K562 (cell line): ENCODE results near the gene CRIP3. TPM values are rescaled to one million over a fixed set of nuclear protein-coding genes. Genes with fewer than 3 reads are reported as not detected.

Experiments
- ATAC-seq: fragments of 200-7000 bp; cut with Tn5 transposase; 3 replicates; pipeline ENCODE4 v1.9.1; 2020; ENCODE audit warnings: moderate library complexity
- BruUV-seq: library from RNA; stranded (reverse); fragments of 400-500 nt; replicated peaks from 2 replicates; lab custom pipeline; 2021; lab: Mats Ljungman, UMichigan
- CTCF ChIA-PET: fragments of 300-600 bp; formaldehyde crosslinking; extraction: SDS; loops from one replicate; lab custom pipeline; 2021; ENCODE audit warnings: low intra/inter-chr PET ratio; lab: Yijun Ruan, JAX
- POLR2A ChIA-PET: fragments of 300-600, 350-650 bp; sonication (Branson Sonifier 250); formaldehyde crosslinking; extraction: SDS; loops from one replicate; lab custom pipeline; 2021; ENCODE audit warnings: antibody characterized with exemption, inconsistent platforms; lab: Yijun Ruan, JAX
- DNase-seq, 4 experiments: peaks; one replicate each; pipeline versions ENCODE4 v3.0.0 to v3.0.0-alpha.2; 2011 to 2018; ENCODE audit warnings: low spot score in 3 of 4, mixed read lengths in 3 of 4; ENCODE audit errors: extremely low read depth in 1 of 4
- FAIRE-seq: peaks from 2 replicates; lab custom pipeline; 2011; peaks lifted over from hg19 to GRCh38; lab: Jason Lieb, UNC
- H2AFZ ChIP-seq: 2 replicates; pipeline ENCODE4 v1.6.0; 2011; ENCODE audit warnings: low read depth, low read length, control low read depth, inconsistent platforms
- H3K27ac ChIP-seq: fragments of 200-600 bp; 3 replicates; pipeline ENCODE4 v1.8.0; 2011; ENCODE audit warnings: low read depth, mild to moderate bottlenecking, control low read depth, inconsistent platforms, low read length, moderate library complexity, mixed read lengths; ENCODE audit errors: extremely low read depth
- H3K27me3 ChIP-seq, 2 experiments: fragments of 300-600 bp in 1 of 2; 2 replicates in 1 of 2; 3 replicates in 1 of 2; pipeline versions ENCODE4 v1.6.0 to v1.8.0; 2011; ENCODE audit warnings: inconsistent platforms in 2 of 2, low read length in 2 of 2, mild to moderate bottlenecking in 1 of 2, mixed read lengths in 1 of 2, moderate library complexity in 1 of 2; ENCODE audit not compliant: control insufficient read depth in 2 of 2, insufficient read depth in 2 of 2
- H3K36me3 ChIP-seq: fragments of 300-600 bp; 3 replicates; pipeline ENCODE4 v1.8.0; 2011; ENCODE audit warnings: mild to moderate bottlenecking, low read length, inconsistent platforms; ENCODE audit not compliant: control insufficient read depth, insufficient read depth
- H3K4me1 ChIP-seq, 2 experiments: fragments of 200-600 bp in 1 of 2; replicated peaks in 1 of 2; 2 replicates in 1 of 2; 3 replicates in 1 of 2; pipeline versions ENCODE4 v1.5.1 to v1.8.0; 2011; ENCODE audit warnings: inconsistent platforms in 2 of 2, low read length in 2 of 2, mild to moderate bottlenecking in 1 of 2, mixed read lengths in 1 of 2, moderate library complexity in 1 of 2; ENCODE audit not compliant: control insufficient read depth in 2 of 2, insufficient read depth in 2 of 2
- H3K4me2 ChIP-seq: 2 replicates; pipeline ENCODE4 v1.6.1; 2011; ENCODE audit warnings: low read length, control low read depth, inconsistent platforms, mixed read lengths; ENCODE audit not compliant: insufficient read depth
- H3K4me3 ChIP-seq: fragments of 200-600 bp; sonication (generic), shearing (Covaris generic); 2 replicates; pipeline ENCODE4 v1.5.1; 2016; ENCODE audit warnings: control low read depth, inconsistent platforms
- H3K79me2 ChIP-seq: fragments of 200-600 bp; 3 replicates; pipeline ENCODE4 v1.8.0; 2011; ENCODE audit warnings: low read length, inconsistent platforms; ENCODE audit not compliant: control insufficient read depth, insufficient read depth
- H3K9ac ChIP-seq, 2 experiments: 2 replicates each; pipeline versions ENCODE4 v1.6.0 to v1.6.1; 2011; ENCODE audit warnings: low read depth in 2 of 2, low read length in 2 of 2, control low read depth in 1 of 2, inconsistent platforms in 1 of 2, mild to moderate bottlenecking in 1 of 2, mixed read lengths in 1 of 2; ENCODE audit not compliant: insufficient read depth in 1 of 2
- H3K9me1 ChIP-seq: one replicate; pipeline ENCODE4 v1.6.0; 2011; ENCODE audit warnings: inconsistent platforms, mild to moderate bottlenecking, low read length, moderate library complexity; ENCODE audit not compliant: control insufficient read depth, insufficient read depth
- H3K9me3 ChIP-seq: replicated peaks from 2 replicates; pipeline ENCODE4 v1.5.1; 2011; ENCODE audit warnings: low read depth, low read length, inconsistent platforms; ENCODE audit not compliant: control insufficient read depth, insufficient read depth
- H4K20me1 ChIP-seq: replicated peaks from 2 replicates; pipeline ENCODE4 v1.6.1; 2011; ENCODE audit warnings: low read length, inconsistent platforms, mixed read lengths; ENCODE audit not compliant: control insufficient read depth, insufficient read depth
- ADNP ChIP-seq: fragments of 200-800 bp; sonication (Bioruptor generic); IDR thresholded peaks from 2 replicates; pipeline ENCODE4 v1.6.1; 2016; ENCODE audit warnings: missing genetic modification characterization, missing compliant biosample characterization
- BACH1 ChIP-seq: fragments of 200-800 bp; sonication (Bioruptor generic); IDR thresholded peaks from 2 replicates; pipeline ENCODE4 v1.6.1; 2016; ENCODE audit warnings: missing genetic modification characterization, missing compliant biosample characterization
- ESRRA ChIP-seq: fragments of 450-650 bp; IDR thresholded peaks from 2 replicates; pipeline ENCODE4 v1.6.1; 2014; ENCODE audit warnings: low read depth, mild to moderate bottlenecking, moderate library complexity, borderline replicate concordance
- NCOA4 ChIP-seq: fragments of 450-650 bp; IDR thresholded peaks from 2 replicates; pipeline ENCODE4 v1.6.1; 2018; ENCODE audit warnings: mild to moderate bottlenecking; ENCODE audit not compliant: partially characterized antibody
- NFE2L1 ChIP-seq: fragments of 450-650 bp; IDR thresholded peaks from 2 replicates; pipeline ENCODE4 v1.6.1; 2016; ENCODE audit warnings: missing genetic modification characterization, low read depth, mild to moderate bottlenecking, missing compliant biosample characterization, moderate library complexity, borderline replicate concordance
- NONO ChIP-seq, 2 experiments: fragments of 200-400 bp in 1 of 2; fragments of 450-650 bp in 1 of 2; formaldehyde crosslinking in 1 of 2; IDR thresholded peaks; 2 replicates each; pipeline ENCODE4 v1.6.1; 2017; ENCODE audit warnings: low read depth in 2 of 2, mild to moderate bottlenecking in 2 of 2, moderate library complexity in 2 of 2, low read length in 1 of 2
- PHB ChIP-seq: fragments of 250-450 bp; sonication (Bioruptor Pico); IDR thresholded peaks from 2 replicates; pipeline ENCODE4 v1.5.0; 2021
- POLR2AphosphoS5 ChIP-seq: IDR thresholded peaks from 2 replicates; pipeline ENCODE4 v1.6.1; 2011; ENCODE audit warnings: mild to moderate bottlenecking, low read depth, low read length, moderate library complexity; ENCODE audit not compliant: control insufficient read depth, insufficient read depth
- PURB ChIP-seq: sonication (generic); formaldehyde crosslinking; IDR thresholded peaks from 2 replicates; pipeline ENCODE4 v1.9.0; 2021; ENCODE audit warnings: low read depth, mild to moderate bottlenecking, missing genetic modification reagents
- STAT5B ChIP-seq: fragments of 250-450 bp; sonication (Bioruptor Pico); IDR thresholded peaks from 2 replicates; pipeline ENCODE4 v1.8.0; 2021; ENCODE audit warnings: mild to moderate bottlenecking, inconsistent platforms
- TAF9B ChIP-seq: fragments of 450-650 bp; IDR thresholded peaks from 2 replicates; pipeline ENCODE4 v1.6.1; 2018; ENCODE audit warnings: mild to moderate bottlenecking; ENCODE audit not compliant: partially characterized antibody
- ZFP1 ChIP-seq: fragments of 450-650 bp; formaldehyde crosslinking; IDR thresholded peaks from 2 replicates; pipeline ENCODE4 v1.4.0; 2020; ENCODE audit warnings: mild to moderate bottlenecking, mixed read lengths
- ZNF41 ChIP-seq: fragments of 250-450 bp; sonication (Bioruptor Pico); conservative IDR thresholded peaks from 2 replicates; pipeline ENCODE4 v1.4.0; 2020; ENCODE audit warnings: mild to moderate bottlenecking
- WGBS: fragments of 100-300 bp; shearing (Covaris generic); methylation state at CpG from one replicate; pipeline ENCODE4 v1.1.6; 2016; ENCODE audit warnings: low coverage, mixed read lengths; ENCODE audit not compliant: insufficient coverage; ENCODE audit errors: missing lambda C conversion rate; 5-methylcytosine and 5-hydroxymethylcytosine counted together
- in situ Hi-C: fragments of 300-500 bp; cut with MboI; formaldehyde crosslinking; loops from 4 replicates; pipeline ENCODE4 v1.15.0; 2018; ENCODE audit warnings: inconsistent platforms, mixed read lengths
- intact Hi-C: fragments of 100-400 bp; cut with micrococcal nuclease; formaldehyde crosslinking; loops from 2 replicates; pipeline ENCODE4 v1.14.2; 2022
- polyA plus RNA-seq, 8 experiments: library from polyadenylated mRNA; depleted of rRNA in 4 of 8; stranded (reverse) in 5 of 8; unstranded in 3 of 8; fragments of >200 nt; fragmentation: Nextera tagmentation in 2 of 8; fragmentation: Illumina TruSeq in 1 of 8; extraction: Ambion mirVana in 2 of 8; extraction: Trizol in 1 of 8; gene quantifications; 2 replicates each; pipeline versions ENCODE4 v1.2.1 to v1.2.3, GENCODE V29; 2011 to 2014; ENCODE audit warnings: inconsistent platforms in 1 of 8, missing spikeins in 1 of 8
- total RNA-seq, 7 experiments: library from RNA; depleted of rRNA in 6 of 7; stranded (reverse); fragments of >200 nt in 6 of 7; fragmentation: Illumina TruSeq in 2 of 7; extraction: Trizol in 2 of 7; gene quantifications; 2 replicates each; pipeline versions ENCODE4 v1.2.1 to v1.2.3, GENCODE V29; 2011 to 2021; ENCODE audit warnings: low replicate concordance in 1 of 7
- TF ChIP-seq, protein P1 (sequence below): fragments of 250-450 bp; sonication (Bioruptor Pico); IDR thresholded peaks from 2 replicates; pipeline ENCODE4 v1.5.0; 2021; ENCODE audit warnings: mild to moderate bottlenecking, moderate library complexity
- TF ChIP-seq, protein P2 (sequence below): fragments of 250-450 bp; sonication (Bioruptor Pico); IDR thresholded peaks from 2 replicates; pipeline ENCODE4 v1.9.0; 2021; ENCODE audit warnings: mild to moderate bottlenecking
- TF ChIP-seq, protein P3 (sequence below), 3 experiments: fragments of 200-800 bp in 1 of 3; sonication (Bioruptor generic) in 1 of 3; sonication (generic) in 1 of 3; formaldehyde crosslinking in 1 of 3; IDR thresholded peaks; 2 replicates each; pipeline versions ENCODE4 v1.6.1 to v1.8.0; 2016 to 2022; ENCODE audit warnings: mild to moderate bottlenecking in 2 of 3, missing compliant biosample characterization in 2 of 3, missing genetic modification characterization in 2 of 3, missing genetic modification reagents in 1 of 3

The CRIP3 gene
- total and polyA plus RNA-seq, 9 of the 15 experiments (the other 6 are each of a cell fraction or from before 2014, with no cell fraction given): 0.36 to 2.1 (median 0.87) TPM

DNA sequence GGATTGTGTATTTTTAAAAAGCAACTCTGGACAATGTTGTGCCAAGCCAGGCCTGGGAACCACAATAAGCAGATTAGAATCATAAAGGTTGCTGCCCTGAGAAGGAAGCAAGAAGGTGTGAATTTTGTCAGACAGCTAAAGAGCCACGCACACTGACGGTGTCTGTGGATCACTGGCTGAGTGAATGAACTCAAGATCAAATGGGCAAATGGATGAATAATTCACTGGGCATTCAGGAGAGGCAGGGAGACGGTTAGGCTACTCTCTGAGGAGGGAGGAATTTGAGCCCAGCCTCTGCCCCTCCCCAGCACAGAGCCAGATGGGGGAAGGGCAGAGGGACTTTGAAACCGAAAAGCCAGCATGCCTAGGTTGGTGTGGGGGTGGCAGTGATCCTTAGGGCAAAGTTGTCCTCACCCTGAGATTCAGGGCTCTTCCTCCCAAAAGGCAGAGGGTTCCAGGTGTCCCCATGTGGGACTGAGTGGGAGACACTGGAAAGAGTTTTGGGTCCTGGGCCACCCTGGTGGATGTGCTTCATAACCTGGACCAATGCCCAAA, 30.0 kb downstream of the CRIP3 start:
- no peaks in the 10 kb centered on the region for H3K79me2 ChIP-seq
- no peaks in the 10 kb centered on the region for H4K20me1 ChIP-seq
- H2AFZ ChIP-seq: no peak overlapping the region
- H3K9me3 ChIP-seq: no peaks in the 10 kb centered on the region
- in situ Hi-C loops (no loop called here), intact Hi-C loops (no loop called here)
- no peak overlapping the region for H3K9ac ChIP-seq
- H3K27me3 ChIP-seq: peaks cover 57 to 91% of the 10 kb centered on the region in 2 experiments
- no peaks in the 10 kb centered on the region for H3K36me3 ChIP-seq
- no peaks in the 10 kb centered on the region for H3K9me1 ChIP-seq
- H3K4me1 ChIP-seq: peaks cover 0 to 35% of the 10 kb centered on the region in 2 experiments; a peak in 2 of 5 replicates
- POLR2A ChIA-PET: interaction anchor here (0.6 to 3.7 kb wide), 2 partner anchors 11 to 189 kb away, joined by 4 to 19 read pairs; no protein-coding TSS in a partner anchor
- no peak overlapping the region for H3K4me3 ChIP-seq
- CTCF ChIA-PET: no interaction called here
- no peak for ATAC-seq
- DNase-seq: no peak
- WGBS: 1% methylated on average over 4 of the region's 4 CpGs
- no TSS peak for BruUV-seq
- no peak overlapping the region for H3K27ac ChIP-seq
- FAIRE-seq: no peak
- H3K4me2 ChIP-seq: no peak overlapping the region
- no peak for TF ChIP-seq NFE2L1 (tag)
- TF ChIP-seq NONO (IDR thresholded peaks at IDR 0.05; ENCODE audit: low read depth in 2 of 2, low read length in 1 of 2): no peak
- TF ChIP-seq ZNF41: no peak
- TF ChIP-seq NCOA4: no peak
- TF ChIP-seq BACH1 (tag): no peak
- TF ChIP-seq STAT5B (CRISPR knock-in tag): no peak
- TF ChIP-seq, protein P1, sequence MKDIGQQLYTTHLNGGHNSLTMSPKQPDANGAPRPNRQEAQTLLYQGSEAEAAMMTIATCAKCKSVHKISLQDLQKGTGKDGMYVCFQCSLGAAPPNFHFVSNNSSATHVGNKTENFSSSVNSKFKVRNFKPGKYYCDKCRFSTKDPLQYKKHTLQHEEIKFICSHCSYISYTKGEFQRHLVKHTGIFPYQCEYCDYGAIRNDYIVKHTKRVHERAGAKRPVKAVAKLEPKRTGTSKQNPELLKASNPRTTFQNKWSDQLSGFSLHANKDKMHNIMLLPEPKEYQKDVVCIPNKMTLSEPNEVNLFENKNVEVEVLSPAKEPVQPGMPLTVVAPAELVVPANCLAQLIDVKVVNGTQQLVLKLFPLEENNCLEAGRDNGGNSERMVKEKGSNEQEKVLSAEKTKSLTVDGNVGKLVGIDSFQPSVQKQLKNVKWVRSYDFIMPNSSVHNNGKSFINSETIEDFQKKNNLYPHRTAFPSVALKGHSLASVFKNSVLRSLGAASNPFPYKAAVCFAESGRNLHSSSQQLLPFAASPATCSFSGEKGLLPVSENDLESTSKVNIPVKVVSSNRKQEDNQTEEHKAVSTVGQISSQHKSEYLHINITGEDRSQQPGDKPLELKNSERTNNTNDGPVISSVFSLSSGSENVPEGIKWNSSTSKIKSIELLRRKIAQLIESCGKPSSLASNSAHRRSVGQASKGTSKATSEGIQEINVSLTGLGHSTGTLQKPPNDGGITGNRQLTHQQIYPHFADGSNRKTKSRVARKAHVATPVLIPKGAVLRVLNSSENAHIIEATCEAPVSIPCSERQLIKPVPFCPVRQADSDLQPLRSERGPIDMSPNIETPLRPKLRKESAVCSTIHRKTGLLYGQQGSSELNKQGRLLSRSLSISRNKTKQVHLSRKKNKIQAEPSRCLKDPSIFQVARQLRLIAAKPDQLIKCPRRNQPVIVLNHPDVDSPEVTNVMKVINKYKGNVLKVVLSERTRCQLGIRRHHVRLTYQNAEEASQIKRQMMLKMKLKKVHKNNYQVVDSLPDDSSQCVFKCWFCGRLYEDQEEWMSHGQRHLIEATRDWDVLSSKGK (CRISPR knock-in tag): no peak
- TF ChIP-seq ADNP (tag): no peak
- no peak for TF ChIP-seq TAF9B
- no peak for TF ChIP-seq ZFP1
- no peak for TF ChIP-seq PURB (CRISPR knock-in tag)
- TF ChIP-seq, protein P2, sequence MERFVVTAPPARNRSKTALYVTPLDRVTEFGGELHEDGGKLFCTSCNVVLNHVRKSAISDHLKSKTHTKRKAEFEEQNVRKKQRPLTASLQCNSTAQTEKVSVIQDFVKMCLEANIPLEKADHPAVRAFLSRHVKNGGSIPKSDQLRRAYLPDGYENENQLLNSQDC (CRISPR knock-in tag): no peak
- no peak for TF ChIP-seq ESRRA
- TF ChIP-seq, protein P3, sequence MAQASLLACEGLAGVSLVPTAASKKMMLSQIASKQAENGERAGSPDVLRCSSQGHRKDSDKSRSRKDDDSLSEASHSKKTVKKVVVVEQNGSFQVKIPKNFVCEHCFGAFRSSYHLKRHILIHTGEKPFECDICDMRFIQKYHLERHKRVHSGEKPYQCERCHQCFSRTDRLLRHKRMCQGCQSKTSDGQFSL (CRISPR knock-in tag; IDR thresholded peaks at IDR 0.05): no peak
- TF ChIP-seq, protein P3 (tag; IDR thresholded peaks at IDR 0.05): no peak
- no peak for TF ChIP-seq POLR2AphosphoS5
- TF ChIP-seq PHB (CRISPR knock-in tag): no peak
